Dedifferentiated amniotic fluid mesenchymal stem cell (primary cell): Measurements from ENCODE around the gene HDAC9.
"Not testable (repeated sequence)": the region's sequence is repeated elsewhere in the genome, so short reads cannot be mapped to it uniquely, and the experiment has no call there.

ENCODE experiments used
- DNase-seq: peaks from one replicate; pipeline ENCODE4 v3.0.0-alpha.2; 2016; ENCODE audit errors: extremely low spot score

Gene HDAC9

GRCh38 chr7:18896343-18896975 lies 400.9 kb downstream of the HDAC9 start:
- DNase-seq, result no peak

GRCh38 chr7:18900236-18900635 lies 404.7 kb downstream of the HDAC9 start:
- DNase-seq, result no peak

GRCh38 chr7:18900803-18901202 lies 405.3 kb downstream of the HDAC9 start:
- no peak for DNase-seq

- DNase-seq, result no peak
Measured at GRCh38 chr7:18901351-18901750, 405.8 kb downstream of the HDAC9 start.

- DNase-seq, result peak; percentile 18
Measured at GRCh38 chr7:18901982-18902421, 406.5 kb downstream of the HDAC9 start.

GRCh38 chr7:18902892-18903291 lies 407.3 kb downstream of the HDAC9 start:
- no peak for DNase-seq

GRCh38 chr7:18903695-18904094 lies 408.1 kb downstream of the HDAC9 start:
- DNase-seq, result no peak

- DNase-seq, result no peak
Measured at GRCh38 chr7:18905316-18905943, 409.9 kb downstream of the HDAC9 start.

- DNase-seq, result no peak
Measured at GRCh38 chr7:18906901-18907300, 411.4 kb downstream of the HDAC9 start.

- no peak for DNase-seq
Measured at GRCh38 chr7:18913106-18913505, 417.6 kb downstream of the HDAC9 start.

GRCh38 chr7:18916826-18917225 lies 421.3 kb downstream of the HDAC9 start:
- DNase-seq, result no peak

- DNase-seq, result no peak
Measured at GRCh38 chr7:18927134-18927533, 431.6 kb downstream of the HDAC9 start.

- DNase-seq, result peak; percentile 24
Measured at GRCh38 chr7:18936265-18936664, 440.7 kb downstream of the HDAC9 start.

GRCh38 chr7:18939771-18940592 lies 444.4 kb downstream of the HDAC9 start:
- DNase-seq, result peak; percentile 20

GRCh38 chr7:18940593-18941134 lies 445.1 kb downstream of the HDAC9 start:
- DNase-seq, result no peak

- DNase-seq, result no peak
Measured at GRCh38 chr7:18941207-18941606, 445.7 kb downstream of the HDAC9 start.

GRCh38 chr7:18948521-18948920 lies 453.0 kb downstream of the HDAC9 start:
- DNase-seq, result no peak

GRCh38 chr7:18952846-18953245 lies 457.3 kb downstream of the HDAC9 start:
- DNase-seq, result no peak

GRCh38 chr7:18958627-18959026 lies 463.1 kb downstream of the HDAC9 start:
- no peak for DNase-seq

GRCh38 chr7:18960725-18961124 lies 465.2 kb downstream of the HDAC9 start:
- no peak for DNase-seq

- DNase-seq, result no peak
Measured at GRCh38 chr7:18962031-18962430, 466.5 kb downstream of the HDAC9 start.

GRCh38 chr7:18965657-18966056 lies 470.1 kb downstream of the HDAC9 start:
- DNase-seq, result no peak

GRCh38 chr7:18967755-18968154 lies 472.2 kb downstream of the HDAC9 start:
- DNase-seq, result not testable (repeated sequence)
